NAMALWA (cell line): Measurements from ENCODE around the gene SLIT3.

Experiments
- DNase-seq: peaks from one replicate; pipeline ENCODE4 v3.0.0-alpha.2; 2015; ENCODE audit warnings: low spot score

Gene SLIT3

GRCh38 chr5:168960497-168960896, 340.4 kb downstream of the SLIT3 start:
- no peak for DNase-seq

- DNase-seq, result no peak
Measured at GRCh38 chr5:168953351-168953750, 347.6 kb downstream of the SLIT3 start.

GRCh38 chr5:168952196-168952595, 348.7 kb downstream of the SLIT3 start:
- DNase-seq, result no peak

GRCh38 chr5:168951769-168952168, 349.2 kb downstream of the SLIT3 start:
- DNase-seq, result no peak

GRCh38 chr5:168951356-168951755, 349.6 kb downstream of the SLIT3 start:
- DNase-seq, result no peak

GRCh38 chr5:168950241-168950951, 350.5 kb downstream of the SLIT3 start:
- DNase-seq, result no peak

- no peak for DNase-seq
Measured at GRCh38 chr5:168948746-168949145, 352.2 kb downstream of the SLIT3 start.

- peak; percentile 68 for DNase-seq
Measured at GRCh38 chr5:168947212-168947868, 353.6 kb downstream of the SLIT3 start.

- peak; percentile 4 for DNase-seq
Measured at GRCh38 chr5:168946363-168946762, 354.6 kb downstream of the SLIT3 start.

- DNase-seq, result no peak
Measured at GRCh38 chr5:168944004-168944403, 356.9 kb downstream of the SLIT3 start.

GRCh38 chr5:168943091-168943884, 357.7 kb downstream of the SLIT3 start:
- no peak for DNase-seq

GRCh38 chr5:168941901-168942300, 359.0 kb downstream of the SLIT3 start:
- peak; percentile 58 for DNase-seq

GRCh38 chr5:168940712-168941111, 360.2 kb downstream of the SLIT3 start:
- DNase-seq, result no peak

- no peak for DNase-seq
Measured at GRCh38 chr5:168939887-168940544, 360.9 kb downstream of the SLIT3 start.

- DNase-seq, result no peak
Measured at GRCh38 chr5:168939156-168939800, 361.7 kb downstream of the SLIT3 start.

- DNase-seq, result no peak
Measured at GRCh38 chr5:168936511-168936910, 364.4 kb downstream of the SLIT3 start.

- no peak for DNase-seq
Measured at GRCh38 chr5:168935183-168935582, 365.8 kb downstream of the SLIT3 start.

- DNase-seq, result no peak
Measured at GRCh38 chr5:168934169-168934568, 366.8 kb downstream of the SLIT3 start.

- no peak for DNase-seq
Measured at GRCh38 chr5:168932400-168933189, 368.3 kb downstream of the SLIT3 start.

- DNase-seq, result no peak
Measured at GRCh38 chr5:168931638-168932345, 369.1 kb downstream of the SLIT3 start.
